HG02763 (cell line): ENCODE measurements around the gene UBE3D.
"Not testable (repeated sequence)": the region's sequence is repeated elsewhere in the genome, so short reads cannot be mapped to it uniquely, and the experiment has no call there.

Source experiments
- ATAC-seq: cut with Tn5 transposase; IDR thresholded peaks from one replicate; pipeline ENCODE4 v1.9.1; 2021; ENCODE audit warnings: mild to moderate bottlenecking, moderate library complexity; ENCODE audit not compliant: unreplicated experiment

The UBE3D gene

GRCh38 chr6:82978362-82978945, 87.2 kb downstream of the UBE3D start:
- no peak for ATAC-seq

- ATAC-seq = no peak
Measured at GRCh38 chr6:82976179-82976578, 89.5 kb downstream of the UBE3D start.

- ATAC-seq = no peak
Measured at GRCh38 chr6:82971877-82972460, 93.7 kb downstream of the UBE3D start.

- ATAC-seq = no peak
Measured at GRCh38 chr6:82970839-82971238, 94.8 kb downstream of the UBE3D start.

GRCh38 chr6:82968708-82969107, 96.9 kb downstream of the UBE3D start:
- no peak for ATAC-seq

- no peak for ATAC-seq
Measured at GRCh38 chr6:82963191-82963925, 102.3 kb downstream of the UBE3D start.

- no peak for ATAC-seq
Measured at GRCh38 chr6:82959385-82959941, 106.2 kb downstream of the UBE3D start.

GRCh38 chr6:82958551-82958950, 107.1 kb downstream of the UBE3D start:
- ATAC-seq = no peak

GRCh38 chr6:82957868-82958245, 107.8 kb downstream of the UBE3D start:
- ATAC-seq = no peak

- ATAC-seq = no peak
Measured at GRCh38 chr6:82957171-82957867, 108.3 kb downstream of the UBE3D start.

- ATAC-seq = no peak
Measured at GRCh38 chr6:82955841-82956240, 109.8 kb downstream of the UBE3D start.

GRCh38 chr6:82954937-82955577, 110.6 kb downstream of the UBE3D start:
- ATAC-seq = no peak

- no peak for ATAC-seq
Measured at GRCh38 chr6:82954356-82954755, 111.3 kb downstream of the UBE3D start.

- no peak for ATAC-seq
Measured at GRCh38 chr6:82953871-82954270, 111.8 kb downstream of the UBE3D start.

GRCh38 chr6:82951935-82952334, 113.7 kb downstream of the UBE3D start:
- no peak for ATAC-seq

- ATAC-seq = no peak
Measured at GRCh38 chr6:82951389-82951788, 114.3 kb downstream of the UBE3D start.

- ATAC-seq = not testable (repeated sequence)
Measured at GRCh38 chr6:82930915-82931314, 134.7 kb downstream of the UBE3D start.

- no peak for ATAC-seq
Measured at GRCh38 chr6:82924799-82925535, 140.7 kb downstream of the UBE3D start.

- ATAC-seq = no peak
Measured at GRCh38 chr6:82921258-82921657, 144.4 kb downstream of the UBE3D start.

GRCh38 chr6:82917346-82918064, 148.1 kb downstream of the UBE3D start:
- no peak for ATAC-seq
